Transverse colon (tissue), 4 donors: ENCODE measurements around the gene FNBP1. TPM values are rescaled to one million over a fixed set of nuclear protein-coding genes. Genes with fewer than 3 reads are reported as not detected.

Experiments used
- DNase-seq: peaks from one replicate; pipeline ENCODE4 v3.0.0-alpha.2; 2019
- H3K27ac ChIP-seq, 4 donors: fragments of 200-600 bp; sonication (generic); 2 replicates each; pipeline ENCODE4 v1.5.1; 2016 to 2018; ENCODE audit warnings: inconsistent platforms in 4 of 4
- H3K27me3 ChIP-seq: fragments of 200-600 bp; sonication (generic); 2 replicates; pipeline ENCODE4 v1.5.1; 2017; ENCODE audit warnings: inconsistent platforms
- H3K36me3 ChIP-seq, 4 donors: fragments of 200-600 bp; sonication (generic); 2 replicates each; pipeline ENCODE4 v1.5.1; 2017 to 2019; ENCODE audit warnings: inconsistent platforms in 4 of 4
- H3K4me1 ChIP-seq, 4 donors: fragments of 200-600 bp; sonication (generic); 2 replicates each; pipeline ENCODE4 v1.5.1; 2017 to 2020; ENCODE audit warnings: inconsistent platforms in 4 of 4
- H3K4me3 ChIP-seq, 4 donors: fragments of 200-600 bp; sonication (generic); 1 replicate in 1 of 4; 2 replicates in 3 of 4; pipeline versions ENCODE4 v1.5.1 to v1.6.1; 2017 to 2019; ENCODE audit warnings: inconsistent platforms in 4 of 4
- H3K9me3 ChIP-seq, 2 donors: fragments of 200-600 bp; sonication (generic); 2 replicates each; pipeline ENCODE4 v1.5.1; 2017 to 2019; ENCODE audit warnings: inconsistent platforms in 2 of 2
- EP300 ChIP-seq: sonication (generic); formaldehyde crosslinking; IDR thresholded peaks from one replicate; pipeline ENCODE4 v1.6.1; 2017; ENCODE audit warnings: antibody characterized with exemption, low read depth
- POLR2A ChIP-seq: fragments of 450-650 bp; IDR thresholded peaks from one replicate; pipeline ENCODE4 v1.6.1; 2016; ENCODE audit warnings: antibody characterized with exemption, mild to moderate bottlenecking, moderate library complexity
- POLR2AphosphoS5 ChIP-seq, 3 donors: sonication (generic); formaldehyde crosslinking; IDR thresholded peaks; one replicate each; pipeline ENCODE4 v1.6.1; 2016; ENCODE audit warnings: antibody characterized with exemption in 3 of 3
- WGBS, 2 donors: methylation state at CpG; one replicate each; pipeline ENCODE4 v1.1.5; 2018; ENCODE audit warnings: low coverage in 1 of 2; 5-methylcytosine and 5-hydroxymethylcytosine counted together
- in situ Hi-C, 4 donors: fragments of 200-750 bp; cut with MboI; loops; one replicate each; pipeline versions ENCODE4 v1.15.0 to v1.15.1; 2017; ENCODE audit warnings: low sequenced_read_pairs in 3 of 4, low pct_ligation_motif_present in 1 of 4, low pct_unique_long_range_greater_than_20kb in 1 of 4
- intact Hi-C: fragments of 100-400 bp; cut with DNase I; formaldehyde crosslinking; loops from one replicate; pipeline ENCODE4 v1.15.1; 2023; ENCODE audit warnings: low total_unique reads
- total RNA-seq, 4 donors: library from RNA; depleted of rRNA; stranded (reverse); fragments of >200 nt; gene quantifications; one replicate each; pipeline ENCODE4 v1.1.0, GENCODE V29; 2016
- TF ChIP-seq, protein P1 (sequence below), 5 experiments: fragments of 200-600 bp in 3 of 5; fragments of 450-650 bp in 2 of 5; sonication (generic) in 3 of 5; IDR thresholded peaks; 1 replicate in 2 of 5; 2 replicates in 3 of 5; pipeline ENCODE4 v1.5.1; 2016 to 2017; ENCODE audit warnings: antibody characterized with exemption in 5 of 5, inconsistent platforms in 3 of 5, mild to moderate bottlenecking in 2 of 5, moderate library complexity in 1 of 5

The FNBP1 gene
- 100 to 1,000 TPM in 1 of 4 donors, 10 to 100 TPM in 3; 38.5 to 114 (median 62.9) TPM for total RNA-seq

- no peaks in the 10 kb centered on the region for H3K36me3 ChIP-seq
- H3K27ac ChIP-seq: peak within 1 kb of the TSS; percentile 92 to 100 (median 97)
- TF ChIP-seq EP300 (no peak), POLR2A (peak; percentile 87), POLR2AphosphoS5 (IDR thresholded peaks at IDR 0.05) (peak; percentile 92 to 97 (median 95))
- TF ChIP-seq, protein P1, sequence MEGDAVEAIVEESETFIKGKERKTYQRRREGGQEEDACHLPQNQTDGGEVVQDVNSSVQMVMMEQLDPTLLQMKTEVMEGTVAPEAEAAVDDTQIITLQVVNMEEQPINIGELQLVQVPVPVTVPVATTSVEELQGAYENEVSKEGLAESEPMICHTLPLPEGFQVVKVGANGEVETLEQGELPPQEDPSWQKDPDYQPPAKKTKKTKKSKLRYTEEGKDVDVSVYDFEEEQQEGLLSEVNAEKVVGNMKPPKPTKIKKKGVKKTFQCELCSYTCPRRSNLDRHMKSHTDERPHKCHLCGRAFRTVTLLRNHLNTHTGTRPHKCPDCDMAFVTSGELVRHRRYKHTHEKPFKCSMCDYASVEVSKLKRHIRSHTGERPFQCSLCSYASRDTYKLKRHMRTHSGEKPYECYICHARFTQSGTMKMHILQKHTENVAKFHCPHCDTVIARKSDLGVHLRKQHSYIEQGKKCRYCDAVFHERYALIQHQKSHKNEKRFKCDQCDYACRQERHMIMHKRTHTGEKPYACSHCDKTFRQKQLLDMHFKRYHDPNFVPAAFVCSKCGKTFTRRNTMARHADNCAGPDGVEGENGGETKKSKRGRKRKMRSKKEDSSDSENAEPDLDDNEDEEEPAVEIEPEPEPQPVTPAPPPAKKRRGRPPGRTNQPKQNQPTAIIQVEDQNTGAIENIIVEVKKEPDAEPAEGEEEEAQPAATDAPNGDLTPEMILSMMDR (IDR thresholded peaks at IDR 0.05): no peak
- peak within 1 kb of the TSS; percentile 72 to 99 (median 88) for H3K4me3 ChIP-seq
- no peaks in the 10 kb centered on the region for H3K9me3 ChIP-seq
- in situ Hi-C loops: loop anchor here in 3 of 4 donors (10.0 to 25.0 kb wide), 2 partner anchors 148 to 156 kb away; no protein-coding TSS in a partner anchor
- DNase-seq: peak; percentile 84
- 0% methylated on average over 29 of the region's 92 CpGs; no CpG with 5 or more reads in 1 of the 2 donors for WGBS, 2 donors
- intact Hi-C loops: loop anchor here (5.0 kb wide), 1 partner anchor 96 kb away; no protein-coding TSS in a partner anchor
- H3K27me3 ChIP-seq: no peaks in the 10 kb centered on the region
- peaks cover 17 to 52% (median 29%) of the 10 kb centered on the region in 4 donors for H3K4me1 ChIP-seq
These were observed at the start of gene FNBP1 for GRCh38 chr9:130042885-130043653. Gene FNBP1, minus strand, starts transcription at chr9:130043189. Its CDS starts 214 bp downstream, at chr9:130042975.

DNA sequence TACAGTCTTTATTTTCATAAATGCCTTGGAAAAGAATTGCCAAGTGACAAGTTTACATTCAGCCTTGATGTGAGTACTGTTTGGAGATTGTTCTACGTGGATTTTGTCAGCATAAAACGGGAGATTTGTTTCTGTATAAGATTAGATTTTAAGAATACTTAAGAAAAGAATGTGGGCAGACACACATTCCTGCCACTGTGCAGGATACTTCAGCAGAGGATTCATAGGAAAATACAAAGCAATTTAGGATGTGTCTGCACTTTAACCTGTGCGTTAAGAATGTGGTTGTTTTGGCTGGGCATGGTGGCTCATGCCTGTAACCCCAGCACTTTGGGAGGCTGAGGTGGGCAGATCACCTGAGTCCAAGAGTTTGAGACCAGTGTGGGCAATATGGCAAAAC is 47.9 kb upstream of the FNBP1 start:
- in situ Hi-C loops: no loop called here
- intact Hi-C loops: no loop called here
- no peak overlapping the region for H3K4me3 ChIP-seq
- H3K36me3 ChIP-seq: peaks cover 0 to 34% (median 9%) of the 10 kb centered on the region in 4 donors
- no peaks in the 10 kb centered on the region for H3K27me3 ChIP-seq
- 84% methylated on average over 3 of the region's 3 CpGs for WGBS, 2 donors
- TF ChIP-seq, protein P1 (IDR thresholded peaks at IDR 0.05): no peak
- TF ChIP-seq POLR2A (no peak), EP300 (no peak), POLR2AphosphoS5 (IDR thresholded peaks at IDR 0.05) (no peak)
- H3K27ac ChIP-seq: no peak overlapping the region
- no peaks in the 10 kb centered on the region for H3K4me1 ChIP-seq
- no peak for DNase-seq
- H3K9me3 ChIP-seq: no peaks in the 10 kb centered on the region

- Histone ChIP-seq H3K4me3 (no peak overlapping the region), H3K36me3 (peaks cover 0 to 37% (median 9%) of the 10 kb centered on the region in 4 donors), H3K27me3 (no peaks in the 10 kb centered on the region), H3K9me3 (no peaks in the 10 kb centered on the region), H3K4me1 (no peaks in the 10 kb centered on the region), H3K27ac (no peak overlapping the region)
- WGBS, 2 donors: 93 to 94% methylated on average over 7 to 12 of the region's 12 CpGs
- no peak for DNase-seq
- TF ChIP-seq, protein P1 (IDR thresholded peaks at IDR 0.05): no peak
- no peak for TF ChIP-seq POLR2A
- in situ Hi-C loops (no loop called here), intact Hi-C loops (no loop called here)
These were observed 46.2 kb upstream of the FNBP1 start for GRCh38 chr9:130089141-130089540.

DNA sequence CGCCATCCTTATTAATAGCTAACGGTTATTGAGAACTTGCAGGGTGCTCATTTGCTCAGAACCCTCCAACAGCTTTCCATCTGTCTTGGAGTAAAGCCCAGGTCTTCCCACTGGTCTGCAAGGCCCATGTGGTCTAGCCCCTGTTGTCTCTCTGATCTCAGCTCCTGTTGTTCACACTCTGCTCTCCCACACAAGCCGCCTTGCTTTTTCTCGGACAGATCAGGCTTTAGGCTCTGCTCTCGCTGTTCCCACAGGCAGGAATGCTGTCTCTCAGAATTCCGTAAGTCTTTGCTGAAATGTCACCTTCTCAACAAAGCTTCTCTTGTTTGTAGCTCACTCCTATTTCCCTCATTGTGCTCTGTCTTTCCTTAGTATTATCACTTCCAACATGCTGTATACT is 45.1 kb upstream of the FNBP1 start:
- H3K36me3 ChIP-seq: peaks cover 0 to 34% (median 9%) of the 10 kb centered on the region in 4 donors
- TF ChIP-seq POLR2AphosphoS5 (IDR thresholded peaks at IDR 0.05) (no peak), EP300 (no peak)
- TF ChIP-seq, protein P1 (IDR thresholded peaks at IDR 0.05): no peak
- H3K27ac ChIP-seq: no peak overlapping the region
- 92 to 94% methylated on average over 6 of the region's 6 CpGs for WGBS, 2 donors
- intact Hi-C loops: no loop called here
- in situ Hi-C loops: no loop called here
- H3K4me1 ChIP-seq: no peaks in the 10 kb centered on the region
- H3K27me3 ChIP-seq: no peaks in the 10 kb centered on the region
- no peak for DNase-seq
- H3K4me3 ChIP-seq: no peak overlapping the region
- no peaks in the 10 kb centered on the region for H3K9me3 ChIP-seq
